Parathyroid adenoma (tissue), 2 donors: Measurements from ENCODE around the gene ZSWIM7.

Source experiments
- H2AFZ ChIP-seq: fragments of 300-600 bp; sonication (generic); one replicate; pipeline ENCODE4 v1.7.0; 2017; ENCODE audit warnings: antibody characterized with exemption, mild to moderate bottlenecking
- H3K27ac ChIP-seq: fragments of 300-600 bp; sonication (generic); one replicate; pipeline ENCODE4 v1.7.0; 2017
- H3K27me3 ChIP-seq: fragments of 300-600 bp; sonication (generic); one replicate; pipeline ENCODE4 v1.7.0; 2017; ENCODE audit warnings: low read length; ENCODE audit not compliant: control insufficient read depth, insufficient read depth
- H3K36me3 ChIP-seq: fragments of 300-600 bp; sonication (generic); one replicate; pipeline ENCODE4 v1.7.0; 2017; ENCODE audit warnings: low read length; ENCODE audit not compliant: control insufficient read depth, insufficient read depth
- H3K4me1 ChIP-seq: fragments of 300-600 bp; sonication (generic); one replicate; pipeline ENCODE4 v1.7.0; 2017; ENCODE audit warnings: control low read depth
- H3K4me2 ChIP-seq: fragments of 300-600 bp; sonication (generic); one replicate; pipeline ENCODE4 v1.7.0; 2017; ENCODE audit warnings: low read length
- H3K4me3 ChIP-seq: fragments of 300-600 bp; sonication (generic); one replicate; pipeline ENCODE4 v1.7.0; 2017; ENCODE audit warnings: low read depth, low read length
- H3K79me2 ChIP-seq: fragments of 300-600 bp; sonication (generic); one replicate; pipeline ENCODE4 v1.7.0; 2017; ENCODE audit warnings: control low read depth
- H3K9ac ChIP-seq: fragments of 300-600 bp; sonication (generic); one replicate; pipeline ENCODE4 v1.7.0; 2017; ENCODE audit warnings: mild to moderate bottlenecking
- H3K9me3 ChIP-seq: fragments of 300-600 bp; sonication (generic); one replicate; pipeline ENCODE4 v1.7.0; 2017; ENCODE audit warnings: low read length; ENCODE audit not compliant: control insufficient read depth
- CTCF ChIP-seq: fragments of 300-600 bp; sonication (generic); IDR thresholded peaks from one replicate; pipeline ENCODE4 v1.7.0; 2017; ENCODE audit warnings: antibody characterized with exemption, mild to moderate bottlenecking
- donor health status: primary hyperparathyroidism.

ZSWIM7 gene

GRCh38 chr17:15930426-15930825 lies 69.1 kb downstream of the ZSWIM7 start:
- Histone ChIP-seq H3K4me2 (no peak overlapping the region), H3K9me3 (no peaks in the 10 kb centered on the region), H3K4me1 (no peaks in the 10 kb centered on the region), H3K79me2 (no peaks in the 10 kb centered on the region), H2AFZ (no peak overlapping the region), H3K36me3 (no peaks in the 10 kb centered on the region), H3K27ac (no peak overlapping the region), H3K9ac (no peak overlapping the region), H3K4me3 (no peak overlapping the region), H3K27me3 (no peaks in the 10 kb centered on the region)
- TF ChIP-seq CTCF = no peak

- no peak for TF ChIP-seq CTCF
- Histone ChIP-seq H3K9me3 (no peaks in the 10 kb centered on the region), H3K79me2 (no peaks in the 10 kb centered on the region), H3K27me3 (no peaks in the 10 kb centered on the region), H2AFZ (no peak overlapping the region), H3K27ac (no peak overlapping the region), H3K9ac (no peak overlapping the region), H3K4me3 (no peak overlapping the region), H3K36me3 (no peaks in the 10 kb centered on the region), H3K4me1 (no peaks in the 10 kb centered on the region), H3K4me2 (no peak overlapping the region)
These were observed 69.6 kb downstream of the ZSWIM7 start for GRCh38 chr17:15929941-15930340.

GRCh38 chr17:15928286-15928785 lies 71.2 kb downstream of the ZSWIM7 start:
- Histone ChIP-seq H3K9me3 (no peaks in the 10 kb centered on the region), H3K36me3 (no peaks in the 10 kb centered on the region), H3K4me1 (no peaks in the 10 kb centered on the region), H3K27me3 (no peaks in the 10 kb centered on the region), H3K27ac (no peak overlapping the region), H3K9ac (no peak overlapping the region), H3K4me2 (no peak overlapping the region), H2AFZ (no peak overlapping the region), H3K4me3 (no peak overlapping the region), H3K79me2 (no peaks in the 10 kb centered on the region)
- no peak for TF ChIP-seq CTCF
